Endothelial cell of umbilical vein (primary cell): ENCODE measurements around the gene TXNRD3. TPM values are rescaled to one million over a fixed set of nuclear protein-coding genes. Genes with fewer than 3 reads are reported as not detected.

Experiments used
- BruUV-seq: library from RNA; stranded (reverse); fragments of 400-500 nt; replicated peaks from 2 replicates; lab custom pipeline; 2021; lab: Mats Ljungman, UMichigan
- CTCF ChIA-PET: fragments of 300-600, 350-600 bp; sonication (Branson Sonifier 250); formaldehyde crosslinking; loops from one replicate; lab custom pipeline; 2021; ENCODE audit warnings: antibody characterized with exemption, inconsistent platforms; lab: Charles Lee
- POLR2A ChIA-PET: fragments of 300-600, 350-600 bp; sonication (Branson Sonifier 250); formaldehyde crosslinking; loops from one replicate; lab custom pipeline; 2021; ENCODE audit warnings: antibody characterized with exemption, inconsistent platforms; lab: Charles Lee
- DNase-seq: peaks from one replicate; pipeline ENCODE4 v3.0.0-alpha.2; 2011; ENCODE audit warnings: low read depth, low spot score
- FAIRE-seq: peaks from 2 replicates; lab custom pipeline; 2011; peaks lifted over from hg19 to GRCh38; lab: Jason Lieb, UNC
- H2AFZ ChIP-seq: 2 replicates; pipeline ENCODE4 v1.6.0; 2012; ENCODE audit warnings: low read depth, low read length, control low read depth, inconsistent platforms
- H3K27ac ChIP-seq: 2 replicates; pipeline ENCODE4 v1.5.1; 2011; ENCODE audit warnings: low read depth, mild to moderate bottlenecking, control low read depth, low read length, moderate library complexity; ENCODE audit not compliant: insufficient read depth
- H3K27me3 ChIP-seq, 2 experiments: 2 replicates each; pipeline versions ENCODE4 v1.6.0 to v1.6.1; 2011; ENCODE audit warnings: low read length in 2 of 2, mixed read lengths in 1 of 2; ENCODE audit not compliant: control insufficient read depth in 2 of 2, insufficient read depth in 2 of 2
- H3K36me3 ChIP-seq, 2 experiments: 2 replicates in 1 of 2; 3 replicates in 1 of 2; pipeline ENCODE4 v1.5.1; 2011; ENCODE audit warnings: low read length in 2 of 2, mild to moderate bottlenecking in 1 of 2, moderate library complexity in 1 of 2; ENCODE audit not compliant: control insufficient read depth in 2 of 2, insufficient read depth in 2 of 2; ENCODE audit errors: extremely low read depth in 1 of 2
- H3K4me1 ChIP-seq: 3 replicates; pipeline ENCODE4 v1.5.1; 2011; ENCODE audit warnings: mild to moderate bottlenecking, low read length; ENCODE audit not compliant: control insufficient read depth, insufficient read depth; ENCODE audit errors: extremely low read depth
- H3K4me2 ChIP-seq: 2 replicates; pipeline ENCODE4 v1.6.1; 2011; ENCODE audit warnings: low read length, control low read depth, mixed read lengths; ENCODE audit not compliant: insufficient read depth
- H3K4me3 ChIP-seq, 3 experiments: fragments of 200-600 bp in 1 of 3; sonication (generic), shearing (Covaris generic) in 1 of 3; replicated peaks in 1 of 3; 2 replicates each; pipeline ENCODE4 v1.5.1; 2011 to 2016; ENCODE audit warnings: control low read depth in 3 of 3, low read length in 3 of 3, mild to moderate bottlenecking in 2 of 3, inconsistent platforms in 1 of 3, low read depth in 1 of 3, moderate library complexity in 1 of 3; ENCODE audit not compliant: insufficient read depth in 1 of 3
- H3K79me2 ChIP-seq: 2 replicates; pipeline ENCODE4 v1.6.0; 2012; ENCODE audit warnings: low read length, inconsistent platforms; ENCODE audit not compliant: control insufficient read depth, insufficient read depth
- H3K9ac ChIP-seq: replicated peaks from 2 replicates; pipeline ENCODE3; 2011; ENCODE audit warnings: low read length, control low read depth; ENCODE audit not compliant: insufficient read depth; ENCODE audit errors: extremely low read depth
- H3K9me1 ChIP-seq: replicated peaks from 3 replicates; pipeline ENCODE4 v1.6.0; 2011; ENCODE audit warnings: mild to moderate bottlenecking, low read length; ENCODE audit not compliant: control insufficient read depth, insufficient read depth; ENCODE audit errors: extremely low read depth
- H3K9me3 ChIP-seq: replicated peaks from 2 replicates; pipeline ENCODE4 v1.5.1; 2012; ENCODE audit warnings: low read length, inconsistent platforms; ENCODE audit not compliant: control insufficient read depth, insufficient read depth
- H4K20me1 ChIP-seq: replicated peaks from 2 replicates; pipeline ENCODE3; 2011; ENCODE audit warnings: mild to moderate bottlenecking, low read length; ENCODE audit not compliant: control insufficient read depth, insufficient read depth; ENCODE audit errors: extremely low read depth
- EZH2 ChIP-seq: IDR thresholded peaks from 2 replicates; pipeline ENCODE4 v1.6.1; 2012; ENCODE audit warnings: borderline replicate concordance, low read depth, mild to moderate bottlenecking, moderate library complexity, low read length, inconsistent platforms; ENCODE audit not compliant: severe bottlenecking
- FOS ChIP-seq: IDR thresholded peaks from 2 replicates; pipeline ENCODE4 v1.6.1; 2011; ENCODE audit warnings: mild to moderate bottlenecking, low read length, moderate library complexity, borderline replicate concordance; ENCODE audit not compliant: insufficient read depth
- GATA2 ChIP-seq: IDR thresholded peaks from 2 replicates; pipeline ENCODE4 v1.7.0; 2011; ENCODE audit warnings: low read depth, mild to moderate bottlenecking, moderate library complexity, mixed read lengths, low read length; ENCODE audit not compliant: insufficient read length, insufficient read depth
- JUN ChIP-seq: IDR thresholded peaks from 2 replicates; pipeline ENCODE4 v1.6.1; 2011; ENCODE audit warnings: borderline replicate concordance, low read depth; ENCODE audit not compliant: insufficient read length, insufficient read depth
- MYC ChIP-seq: IDR thresholded peaks from one replicate; pipeline ENCODE4 v1.6.1; 2011; ENCODE audit warnings: mild to moderate bottlenecking, low read depth, low read length
- POLR2A ChIP-seq: IDR thresholded peaks from 2 replicates; pipeline ENCODE4 v1.6.1; 2012; ENCODE audit warnings: low read depth, mild to moderate bottlenecking, control low read depth, low read length
- POLR2AphosphoS5 ChIP-seq: IDR thresholded peaks from 2 replicates; pipeline ENCODE4 v1.6.1; 2012; ENCODE audit warnings: low read depth, mild to moderate bottlenecking, control low read depth, low read length, moderate library complexity; ENCODE audit not compliant: insufficient read depth
- dilution Hi-C: fragments of 300-500 bp; cut with MboI; formaldehyde crosslinking; loops from one replicate; pipeline ENCODE4 v1.15.0; 2019; ENCODE audit warnings: low sequenced_read_pairs; ENCODE audit not compliant: extremely low pct_ligation_motif_present
- intact Hi-C: fragments of 100-400 bp; cut with micrococcal nuclease; formaldehyde crosslinking; loops from one replicate; pipeline ENCODE4 v1.10.0; 2022
- polyA plus RNA-seq, 4 experiments: library from polyadenylated mRNA; depleted of rRNA in 3 of 4; stranded (reverse) in 3 of 4; unstranded in 1 of 4; fragments of >200 nt; gene quantifications; 2 replicates each; pipeline versions ENCODE4 v1.2.1 to v1.2.3, GENCODE V29; 2011 to 2012; ENCODE audit warnings: missing spikeins in 1 of 4
- total RNA-seq: library from RNA; stranded (reverse); gene quantifications from 2 replicates; pipeline ENCODE4 v1.2.3, GENCODE V29; 2021
- TF ChIP-seq, protein P1 (sequence below): IDR thresholded peaks from 2 replicates; pipeline ENCODE4 v1.6.1; 2011; ENCODE audit not compliant: insufficient read depth, insufficient read length

TXNRD3 gene
- total and polyA plus RNA-seq, 2 donors (not counting 3 experiments of a cell fraction or from before 2014, with no cell fraction given): 2.6 to 7.1 TPM

GRCh38 chr3:126622694-126623093 is 32.2 kb downstream of the TXNRD3 start:
- no peak for DNase-seq
- Histone ChIP-seq H3K79me2 (no peaks in the 10 kb centered on the region), H3K27me3 (no peaks in the 10 kb centered on the region), H3K4me3 (no peak overlapping the region), H3K9ac (no peak overlapping the region), H2AFZ (no peak overlapping the region), H3K27ac (no peak overlapping the region), H3K36me3 (no peaks in the 10 kb centered on the region), H3K4me2 (no peak overlapping the region), H3K4me1 (peaks cover 5% of the 10 kb centered on the region), H3K9me1 (no peaks in the 10 kb centered on the region), H3K9me3 (no peaks in the 10 kb centered on the region), H4K20me1 (no peaks in the 10 kb centered on the region)
- intact Hi-C loops (no loop called here), dilution Hi-C loops (no loop called here)
- ChIA-PET POLR2A (no interaction called here), CTCF (interaction anchor here (0.8 to 1.9 kb wide), 3 partner anchors 9 to 99 kb away, joined by 3 to 5 read pairs (median 3); partner anchors contain the start of gene CHST13)
- TF ChIP-seq MYC (no peak), FOS (no peak), GATA2 (no peak), EZH2 (no peak), POLR2A (no peak)
- TF ChIP-seq, protein P1, sequence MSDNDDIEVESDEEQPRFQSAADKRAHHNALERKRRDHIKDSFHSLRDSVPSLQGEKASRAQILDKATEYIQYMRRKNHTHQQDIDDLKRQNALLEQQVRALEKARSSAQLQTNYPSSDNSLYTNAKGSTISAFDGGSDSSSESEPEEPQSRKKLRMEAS: no peak
- no TSS peak for BruUV-seq
- FAIRE-seq: no peak

GRCh38 chr3:126621627-126622345 is 33.1 kb downstream of the TXNRD3 start:
- peaks cover 12% of the 10 kb centered on the region for H3K4me1 ChIP-seq
- no peaks in the 10 kb centered on the region for H4K20me1 ChIP-seq
- no peak overlapping the region for H3K4me2 ChIP-seq
- BruUV-seq: no TSS peak
- FAIRE-seq: no peak
- dilution Hi-C loops: no loop called here
- H3K79me2 ChIP-seq: no peaks in the 10 kb centered on the region
- H3K36me3 ChIP-seq: no peaks in the 10 kb centered on the region
- no peak overlapping the region for H3K4me3 ChIP-seq
- intact Hi-C loops: no loop called here
- no peak for DNase-seq
- POLR2A ChIA-PET: no interaction called here
- H3K27me3 ChIP-seq: no peaks in the 10 kb centered on the region
- CTCF ChIA-PET: interaction anchor here (0.8 to 1.9 kb wide), 5 partner anchors 8 to 953 kb away, joined by 3 to 5 read pairs (median 3); partner anchors contain the start of gene CHST13
- H3K9ac ChIP-seq: no peak overlapping the region
- no peaks in the 10 kb centered on the region for H3K9me1 ChIP-seq
- no peak overlapping the region for H2AFZ ChIP-seq
- no peak for TF ChIP-seq GATA2
- no peak for TF ChIP-seq POLR2AphosphoS5
- no peak for TF ChIP-seq POLR2A
- no peak for TF ChIP-seq JUN
- TF ChIP-seq FOS: no peak
- TF ChIP-seq, protein P1: no peak
- no peak for TF ChIP-seq EZH2
- TF ChIP-seq MYC: no peak
- no peak overlapping the region for H3K27ac ChIP-seq
- no peaks in the 10 kb centered on the region for H3K9me3 ChIP-seq
